Renal cortical epithelial cell (primary cell): Measurements from ENCODE around the gene NR1I3. TPM values are rescaled to one million over a fixed set of nuclear protein-coding genes. Genes with fewer than 3 reads are reported as not detected.
"Not testable (repeated sequence)": the region's sequence is repeated elsewhere in the genome, so short reads cannot be mapped to it uniquely, and the experiment has no call there.

Experiments used
- DNase-seq: peaks from one replicate; pipeline ENCODE4 v3.0.0-alpha.2; 2011; ENCODE audit warnings: low read depth
- total RNA-seq: library from RNA; depleted of rRNA; stranded (reverse); fragments of >200 nt; gene quantifications from 2 replicates; pipeline ENCODE4 v1.2.3, GENCODE V29; 2014

NR1I3 gene
- total RNA-seq, 1 donor from 2014 or later = not detected

DNA sequence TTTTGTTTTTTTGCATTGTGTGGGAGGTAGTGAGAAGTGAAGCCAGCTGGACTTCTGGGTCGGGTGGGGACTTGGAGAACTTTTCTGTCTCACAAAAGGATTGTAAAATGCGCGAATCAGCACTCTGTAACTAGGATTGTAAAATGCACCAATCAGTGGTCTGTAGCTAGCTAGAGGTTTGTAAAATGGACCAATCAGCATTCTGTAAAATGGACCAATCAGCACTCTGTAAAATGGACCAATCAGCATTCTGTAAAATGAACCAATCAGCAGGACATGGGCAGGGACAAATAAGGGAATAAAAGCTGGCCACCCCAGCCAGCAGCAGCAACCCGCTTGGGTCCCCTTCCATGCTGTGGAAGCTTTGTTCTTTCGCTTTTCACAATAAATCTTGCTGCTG, 12.1 kb upstream of the NR1I3 start:
- DNase-seq = not testable (repeated sequence)

DNA sequence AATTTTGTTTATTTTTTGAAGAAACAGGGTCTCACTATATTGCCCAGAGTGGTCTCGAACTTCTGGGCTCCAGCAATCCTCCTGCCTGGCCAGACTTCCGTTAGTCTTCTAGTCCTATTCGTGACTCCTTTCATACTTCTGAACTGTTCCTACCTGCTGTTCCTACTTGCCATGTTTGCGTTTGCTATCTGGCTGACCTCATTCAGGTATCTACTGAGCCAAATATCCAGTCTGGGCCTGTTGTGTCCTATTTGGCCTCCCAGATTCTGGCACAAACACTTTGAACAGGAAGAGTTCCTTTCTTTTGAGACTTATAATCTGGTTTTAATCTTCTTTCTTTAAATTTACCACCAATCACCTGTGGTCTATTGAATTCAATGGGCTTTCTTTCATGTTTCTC, 6.9 kb upstream of the NR1I3 start:
- DNase-seq = no peak

DNA sequence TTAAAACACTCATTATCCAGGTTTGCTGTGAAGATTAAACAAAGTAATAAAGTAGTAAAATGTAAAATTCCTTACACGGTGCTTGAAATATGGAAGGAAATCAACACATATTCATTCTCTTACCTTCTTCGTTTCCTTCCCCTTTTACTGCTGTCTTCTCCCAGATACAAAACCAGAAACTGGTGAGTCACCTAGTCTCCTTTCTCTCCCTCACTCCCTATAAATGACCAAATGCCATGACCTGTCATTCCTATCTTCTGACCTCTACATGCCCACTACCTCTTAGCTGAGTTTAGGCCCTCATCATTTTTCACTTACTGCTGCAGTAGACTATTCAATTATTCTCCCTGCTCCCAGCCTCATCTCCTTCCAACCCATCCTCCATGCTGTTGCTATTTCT, 4.3 kb upstream of the NR1I3 start:
- no peak for DNase-seq

DNA sequence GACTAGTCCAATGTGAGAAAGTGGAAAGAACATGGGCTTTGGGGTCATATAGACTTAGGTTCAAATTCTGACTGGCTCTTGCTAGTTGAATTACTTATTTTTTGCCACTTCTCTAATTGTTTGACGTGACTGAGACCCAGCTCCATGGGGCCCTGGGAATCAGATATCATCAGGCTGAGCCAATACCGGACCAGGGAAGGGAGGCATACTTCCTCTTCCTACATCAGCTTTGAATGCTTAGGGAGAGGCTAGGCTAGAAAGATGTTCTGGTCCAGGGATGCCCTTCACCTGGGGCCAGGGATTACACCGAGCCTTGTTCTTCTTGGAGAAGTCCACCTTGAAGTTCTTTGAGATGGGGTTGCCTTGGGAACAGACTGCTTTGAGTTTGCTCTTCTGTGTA, 3.7 kb upstream of the NR1I3 start:
- no peak for DNase-seq

DNA sequence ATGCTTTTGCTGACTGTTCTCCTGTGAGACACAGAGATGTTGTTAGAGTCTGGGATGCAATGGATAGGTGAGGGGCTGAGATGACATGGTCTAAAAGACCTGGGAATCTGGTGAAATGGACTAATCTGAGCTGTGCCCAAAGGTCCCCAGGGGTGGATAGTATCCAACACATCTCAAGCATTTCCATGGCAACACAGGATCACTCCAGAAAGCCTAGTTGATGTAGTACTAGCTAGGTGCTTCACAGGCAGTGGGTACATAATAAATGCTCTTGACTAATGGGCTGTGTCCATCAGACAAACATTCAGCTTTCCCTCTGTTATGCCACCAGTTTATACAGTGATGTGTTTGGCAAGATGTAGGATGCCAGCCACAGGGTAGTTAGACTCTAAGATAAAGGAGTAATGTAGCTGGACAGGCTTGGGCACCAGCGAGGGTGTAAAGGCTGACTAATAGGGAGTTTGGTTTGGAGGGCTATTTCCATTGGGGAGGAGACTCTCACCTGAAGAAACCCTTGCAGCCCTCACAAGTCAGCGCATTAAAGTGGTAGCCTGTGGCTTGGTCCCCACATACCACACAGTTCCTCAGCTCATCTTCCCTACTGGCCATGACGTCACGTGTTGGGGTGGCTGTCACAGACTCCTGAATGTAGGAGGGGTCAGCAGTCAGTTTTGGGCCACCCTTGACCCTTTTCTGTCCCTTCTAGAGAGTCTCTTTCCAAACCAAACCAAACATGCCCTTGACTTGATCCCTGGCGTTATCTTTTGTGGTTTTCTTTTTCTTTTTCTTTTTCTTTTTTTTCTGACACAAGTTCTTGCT, 1.8 kb downstream of the NR1I3 start:
- peak; percentile 9 for DNase-seq

DNA sequence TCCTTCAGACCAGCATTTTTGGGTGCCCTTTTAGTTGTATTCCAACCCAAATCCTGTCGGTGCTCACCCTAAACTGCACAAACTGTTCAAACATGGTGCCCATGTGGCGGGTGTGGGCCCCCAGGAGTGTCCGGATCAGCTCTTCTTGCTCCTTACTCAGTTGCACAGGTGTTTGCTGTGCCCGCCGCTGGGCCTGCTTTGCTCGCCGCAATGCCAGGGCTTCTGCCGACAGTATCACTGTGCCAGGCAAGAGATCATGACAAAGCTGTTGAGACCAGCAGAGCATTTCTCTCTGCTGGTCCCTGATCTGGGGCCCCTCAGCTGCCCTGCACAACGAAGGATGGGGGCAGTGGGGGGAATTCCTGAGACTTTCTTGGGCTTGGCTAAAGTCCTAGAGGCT, 4.9 kb downstream of the NR1I3 start:
- DNase-seq = no peak

DNA sequence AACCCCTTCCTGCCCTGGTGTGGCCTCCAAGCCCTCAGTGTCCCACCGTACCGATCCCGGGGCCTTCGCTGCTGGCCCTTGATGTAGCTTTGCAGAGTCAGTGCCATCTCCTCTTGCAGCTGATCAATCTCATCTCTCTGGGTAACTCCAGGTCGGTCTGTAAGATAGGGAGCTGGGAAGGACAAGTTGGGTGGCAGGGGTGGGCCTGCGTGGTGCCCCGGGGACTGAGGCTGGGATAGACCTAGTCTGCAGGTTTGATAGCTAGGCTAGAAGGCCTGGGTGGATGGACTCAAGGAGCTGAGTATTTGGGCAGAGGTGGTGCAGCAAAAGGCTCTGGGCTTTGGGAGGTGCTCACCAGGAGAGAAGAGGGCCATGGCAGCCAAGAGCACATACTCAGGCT, 7.2 kb downstream of the NR1I3 start:
- DNase-seq = no peak

DNA sequence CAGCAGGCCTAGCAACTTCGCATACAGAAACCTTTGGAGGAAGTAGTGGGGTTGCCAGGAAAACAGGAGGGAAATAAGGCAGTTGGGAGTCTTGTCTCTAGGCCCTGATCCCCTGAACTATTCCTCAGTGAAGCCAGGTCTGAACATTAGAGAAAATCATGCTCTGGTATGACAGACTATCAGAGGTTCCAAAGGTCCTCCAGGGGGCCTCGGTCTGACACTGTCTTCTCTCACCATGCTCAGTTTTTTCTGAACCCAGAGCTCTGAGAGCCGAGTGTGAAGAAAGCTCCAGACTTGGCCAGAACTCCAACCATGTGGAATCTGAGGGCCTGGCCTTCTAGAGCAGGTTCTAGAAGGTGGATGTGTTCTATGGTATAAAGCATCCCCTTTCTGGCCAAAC, 8.1 kb downstream of the NR1I3 start:
- no peak for DNase-seq

DNA sequence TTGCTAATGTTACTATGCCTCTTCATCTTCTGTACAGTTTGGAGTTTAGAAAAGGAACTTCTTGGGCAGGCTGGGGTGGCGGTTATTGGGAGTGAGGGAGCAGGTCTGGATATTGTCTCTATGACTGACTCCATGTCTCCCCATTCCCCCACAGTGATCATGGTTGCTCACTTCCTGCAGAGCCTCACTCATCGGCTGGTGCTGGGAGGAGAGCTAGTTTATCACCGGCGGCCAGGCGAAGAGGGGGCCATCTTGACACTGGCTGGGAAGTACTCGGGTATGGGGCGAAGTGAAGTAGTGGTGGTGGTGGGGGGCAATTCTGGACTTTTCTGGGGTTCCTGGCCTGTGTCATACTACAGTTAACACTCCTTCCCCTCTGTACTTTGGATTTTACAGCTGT, 10.0 kb downstream of the NR1I3 start:
- no peak for DNase-seq

DNA sequence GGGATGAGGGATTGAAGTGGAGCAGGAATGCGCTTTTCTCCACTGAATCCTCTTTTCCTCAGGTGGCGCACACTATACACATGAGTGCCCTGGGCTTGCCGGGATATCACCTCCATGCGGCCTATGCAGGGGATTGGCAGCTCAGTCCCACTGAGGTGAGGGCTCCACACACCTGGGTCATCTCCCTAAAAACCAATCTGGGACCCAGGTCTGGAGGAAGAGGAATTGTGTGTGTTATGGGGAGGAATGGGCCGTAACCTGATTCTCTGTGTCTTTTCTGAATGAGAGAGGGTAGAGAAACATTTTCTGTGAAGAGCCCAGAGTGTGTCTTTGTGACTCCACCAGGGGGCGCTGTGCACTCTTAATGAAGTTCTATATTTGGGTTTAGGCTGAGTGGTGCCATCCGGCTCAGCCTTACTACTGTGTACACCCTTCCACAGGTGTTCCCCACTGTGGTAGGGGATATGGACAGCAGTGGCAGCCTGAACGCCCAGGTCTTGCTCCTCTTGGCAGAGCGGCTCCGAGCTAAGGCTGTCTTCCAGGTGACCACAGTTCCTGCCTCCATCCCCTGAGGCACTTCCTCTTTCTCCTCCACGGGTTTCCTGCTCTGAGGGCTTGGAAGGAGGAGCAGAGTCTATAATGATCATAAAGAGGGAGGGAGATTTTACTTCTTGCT, 10.7 kb downstream of the NR1I3 start:
- peak; percentile 56 for DNase-seq

DNA sequence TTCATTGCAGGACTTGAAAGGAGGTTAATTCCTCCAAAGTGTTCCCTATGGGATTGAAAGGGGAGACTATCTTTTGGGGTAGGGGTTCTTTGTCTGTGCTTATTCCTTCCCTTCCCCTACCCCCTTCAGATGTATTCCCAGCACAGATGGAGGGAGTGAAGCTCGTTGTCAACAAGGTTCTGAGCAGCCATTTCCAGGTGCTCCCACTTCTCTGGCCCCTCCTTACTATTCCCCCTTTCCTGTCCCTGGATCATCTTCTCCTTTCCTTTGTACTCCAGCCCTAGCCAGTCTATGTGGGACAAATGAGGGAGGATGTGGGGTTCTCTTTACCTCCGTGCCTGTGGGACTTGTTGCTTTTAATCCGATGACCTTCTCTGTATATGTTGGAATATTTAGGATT, 11.2 kb downstream of the NR1I3 start:
- DNase-seq = no peak

DNA sequence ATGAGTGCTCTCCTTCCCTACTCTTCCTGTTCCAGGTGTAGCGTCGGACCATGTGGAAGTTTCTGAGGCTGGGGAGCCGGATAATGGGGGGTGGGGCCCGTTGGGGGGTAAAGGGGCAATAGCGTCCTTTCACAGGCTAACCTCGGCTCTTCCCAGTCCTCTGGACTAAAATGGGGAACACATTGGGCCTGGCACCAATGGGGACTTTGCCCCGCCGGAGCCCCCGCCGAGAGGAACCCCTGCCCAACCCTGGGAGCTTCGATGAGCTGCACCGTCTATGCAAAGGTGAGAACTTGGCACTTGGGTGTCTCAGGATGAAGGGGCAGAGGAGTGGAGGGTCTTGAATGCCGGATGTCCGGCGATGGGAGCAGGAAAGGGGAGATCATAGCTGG, 11.7 kb downstream of the NR1I3 start:
- no peak for DNase-seq

DNA sequence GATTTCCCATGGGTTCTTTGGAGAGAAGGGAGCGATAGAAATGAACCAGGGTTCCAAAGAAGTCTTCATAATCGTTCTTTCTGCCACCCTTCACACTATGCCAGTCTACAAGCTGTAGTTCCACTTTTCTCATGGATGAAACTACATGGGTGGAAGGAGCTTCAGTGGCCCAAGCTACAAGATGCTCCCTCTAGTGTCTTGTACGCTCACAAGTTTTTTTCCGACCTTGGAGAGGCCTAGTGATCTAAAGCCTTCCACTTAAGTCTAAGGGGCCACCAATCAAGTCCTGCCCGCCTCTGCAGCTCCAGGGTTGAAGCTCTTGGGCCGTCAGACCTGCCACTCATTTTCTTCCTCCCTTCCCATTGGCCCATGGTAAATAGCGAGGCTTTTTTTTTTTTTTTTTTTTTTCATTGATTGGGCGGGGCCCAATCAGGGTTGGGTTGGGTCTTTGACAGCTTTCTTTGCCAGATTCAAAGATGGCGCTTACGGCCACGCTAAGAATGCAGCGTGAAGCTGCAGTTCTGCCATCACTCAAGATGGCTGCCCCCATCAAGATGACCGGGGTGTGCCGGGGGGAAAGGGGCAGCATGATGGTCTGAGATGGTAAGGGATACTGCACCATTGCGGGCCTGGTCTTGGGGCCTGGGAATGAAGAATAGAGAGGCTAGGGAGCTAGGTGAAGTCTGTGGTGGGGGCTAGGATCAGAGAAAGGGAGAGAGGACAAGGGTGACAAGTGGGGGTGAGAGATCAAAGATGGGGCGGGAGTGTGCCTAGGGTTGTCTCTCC, 12.3 kb downstream of the NR1I3 start, which contains the start of gene TOMM40L:
TOMM40L (plus strand) TSS at position 527 of the 786 bp plus-strand sequence. CDS start 430 bp downstream, outside the sequence.
- peak; percentile 99 for DNase-seq

DNA sequence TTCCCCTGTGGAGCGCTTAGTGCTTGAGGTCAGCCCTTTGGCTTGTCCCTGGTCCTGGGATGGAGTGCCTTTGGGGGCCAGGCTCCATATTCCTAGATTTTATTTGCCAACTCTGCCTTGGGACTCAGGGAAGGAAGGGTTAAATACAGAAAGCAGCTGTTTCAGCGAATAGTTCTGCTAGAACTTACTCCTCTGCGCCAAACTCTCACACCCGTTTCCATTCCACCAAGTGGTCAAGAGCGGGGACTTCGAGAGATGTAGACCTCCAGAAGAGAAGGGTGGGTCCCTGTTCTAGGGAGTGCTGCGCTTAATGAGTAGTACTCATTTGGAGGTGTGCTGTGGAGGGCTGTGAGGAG, 12.8 kb downstream of the NR1I3 start:
- DNase-seq = no peak

DNA sequence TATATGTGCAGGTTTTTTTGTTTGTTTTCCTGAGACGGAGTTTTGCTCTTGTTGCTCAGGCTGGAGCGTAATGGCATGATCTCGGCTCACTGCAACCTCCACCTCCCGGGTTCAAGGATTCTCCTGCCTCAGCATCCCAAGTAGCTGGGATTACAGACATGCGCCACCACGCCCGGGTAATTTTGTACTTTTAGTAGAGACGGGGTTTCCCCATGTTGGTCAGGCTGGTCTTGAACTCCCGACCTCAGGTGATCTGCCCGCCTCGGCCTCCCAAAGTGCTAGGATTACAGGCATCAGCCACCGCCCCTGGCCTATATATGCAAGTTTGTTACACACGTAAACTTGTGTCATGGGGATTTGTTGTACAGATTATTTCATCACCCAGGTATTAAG, 13.3 kb downstream of the NR1I3 start:
- not testable (repeated sequence) for DNase-seq

DNA sequence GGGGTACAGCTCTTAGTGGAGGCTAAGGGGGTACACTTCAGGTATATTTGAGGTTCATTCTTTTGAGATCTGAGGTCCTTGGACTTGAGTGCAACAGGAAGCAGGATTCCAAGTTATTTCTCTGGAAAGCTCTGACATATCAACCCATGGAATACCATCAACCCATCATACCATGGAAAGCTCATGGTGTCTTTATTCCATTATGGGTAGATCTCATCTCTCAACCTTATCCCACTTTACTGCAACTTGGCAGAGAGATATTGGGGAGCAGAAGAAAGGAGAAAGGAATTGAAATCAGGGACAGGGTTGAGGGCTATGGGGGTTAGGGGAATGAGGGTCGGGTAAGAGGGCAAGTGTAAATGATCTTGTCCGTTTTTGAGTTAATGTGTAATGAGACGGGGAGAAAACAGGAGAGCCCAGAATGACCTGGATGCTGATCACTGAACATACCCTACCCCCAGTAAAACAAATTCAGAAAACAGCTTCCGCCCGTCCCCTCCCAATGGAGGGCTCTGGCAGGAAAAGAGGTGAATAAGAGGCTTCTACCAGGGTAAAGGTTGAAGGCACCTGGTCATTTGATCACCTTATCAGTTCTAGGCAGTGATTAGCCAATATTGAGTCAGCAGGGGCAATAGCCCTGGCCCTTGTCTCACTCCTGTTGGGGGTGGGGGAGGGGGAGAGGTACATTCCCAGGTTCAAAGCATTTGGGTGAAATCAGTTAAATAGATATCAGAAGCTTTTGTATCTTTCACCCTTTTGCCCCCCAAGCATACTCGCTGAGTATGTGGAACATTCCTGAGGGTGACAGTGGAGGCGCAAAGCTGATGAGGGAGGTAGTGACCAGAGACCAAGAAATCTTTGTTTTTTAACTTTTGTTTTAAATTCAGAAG, 14.0 kb downstream of the NR1I3 start:
- DNase-seq = no peak

DNA sequence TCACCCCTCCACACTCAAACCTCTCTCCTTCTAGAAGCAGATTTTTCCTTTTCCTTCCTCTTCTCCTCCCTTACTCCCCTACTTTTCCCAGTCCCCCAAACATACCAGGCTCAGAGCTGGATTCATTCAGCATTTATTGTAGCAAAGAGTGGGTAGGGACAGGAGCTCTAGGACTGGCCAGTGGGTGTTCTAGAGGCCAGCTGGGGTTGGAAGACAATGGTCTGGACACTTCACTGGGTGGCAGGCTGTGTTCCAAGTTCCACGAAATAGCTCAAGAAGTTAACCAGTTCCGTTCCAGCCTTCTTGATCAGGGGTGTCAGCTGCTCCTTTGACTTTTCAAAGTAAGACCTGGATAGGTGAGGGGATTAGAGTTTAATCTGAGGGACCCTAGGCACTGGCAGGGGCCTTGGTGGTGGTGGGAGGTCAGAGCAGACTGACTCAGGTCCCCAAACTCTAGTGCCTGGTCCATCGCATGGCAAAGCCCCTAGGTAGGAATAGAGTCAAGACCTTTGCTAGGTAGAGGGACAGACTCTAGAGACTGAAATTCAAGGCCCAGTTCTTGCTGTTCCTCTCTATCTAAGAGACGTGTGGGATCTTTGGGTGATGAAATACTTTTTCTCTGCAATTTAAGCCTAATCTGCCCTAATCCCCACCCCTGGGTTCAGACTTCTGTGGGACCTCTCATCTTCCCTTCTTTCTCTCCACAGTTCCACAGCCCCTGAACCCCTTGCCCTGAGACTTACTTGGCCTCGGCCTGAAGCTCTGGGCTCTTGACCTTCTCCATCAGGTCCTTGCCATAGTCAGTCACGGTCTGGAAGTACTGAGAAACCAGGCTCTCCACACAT, 15.6 kb downstream of the NR1I3 start:
- no peak for DNase-seq

DNA sequence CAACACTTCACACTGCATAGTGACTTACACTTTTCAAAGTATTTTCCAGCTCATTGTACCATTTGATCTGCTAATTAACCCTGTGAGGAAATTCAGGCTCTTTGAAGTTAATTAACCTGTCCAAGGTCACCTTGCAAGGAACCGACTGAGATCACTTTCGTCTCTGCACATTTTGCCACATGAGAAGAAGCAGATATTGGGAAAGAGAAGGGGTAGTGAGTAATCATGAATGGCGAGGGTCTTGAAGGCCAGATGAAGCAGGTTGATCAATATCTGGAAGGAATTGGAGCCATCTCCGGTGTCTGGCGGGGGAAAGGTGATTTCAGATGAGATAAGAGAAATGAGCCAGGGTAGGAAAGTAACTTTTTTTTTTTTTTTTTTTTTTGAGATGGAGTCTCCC, 18.0 kb downstream of the NR1I3 start:
- DNase-seq = no peak

DNA sequence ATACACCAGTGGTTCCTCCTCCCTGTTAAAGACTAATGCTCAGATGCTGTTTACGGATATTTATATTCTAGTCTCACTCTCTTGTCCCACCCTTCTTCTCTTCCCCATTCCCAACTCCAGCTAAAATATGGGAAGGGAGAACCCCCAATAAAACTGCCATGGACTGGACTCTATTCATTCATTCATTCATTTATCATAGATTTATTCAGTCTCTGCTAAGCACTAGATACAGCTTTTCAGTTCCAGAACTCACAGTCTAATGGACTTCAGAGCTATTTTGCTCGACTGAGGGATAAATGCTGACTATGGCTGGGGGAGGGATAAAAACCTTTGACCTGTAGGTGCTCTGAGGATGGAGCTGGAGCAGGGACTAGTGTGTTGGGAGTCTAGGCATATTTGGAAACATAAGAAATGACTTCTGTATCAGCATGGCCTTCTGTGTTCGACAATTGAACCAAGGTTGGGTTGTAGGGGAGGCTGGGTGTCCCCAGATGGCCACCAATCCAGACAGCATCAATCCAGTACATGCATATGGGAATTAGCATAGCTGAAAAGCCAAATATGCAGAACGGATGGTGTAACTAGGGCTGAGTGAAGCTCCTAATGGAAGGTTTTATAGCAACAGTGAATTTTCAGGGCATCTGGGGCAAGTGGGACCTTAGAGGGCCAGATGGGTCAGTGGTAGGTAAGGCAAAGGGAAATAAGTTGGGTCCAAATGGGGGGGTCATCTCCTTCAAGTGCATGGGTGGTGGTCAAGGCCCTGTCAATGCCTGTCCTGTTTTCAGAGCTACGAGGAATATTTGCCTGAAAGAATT, 18.7 kb downstream of the NR1I3 start:
- no peak for DNase-seq
